HEK293 (cell line): ENCODE results near the gene GLI1.

Experiments used
- CTCF ChIA-PET: fragments of 350-600 bp; formaldehyde crosslinking; extraction: SDS; loops from one replicate; lab custom pipeline; 2021; ENCODE audit warnings: antibody characterized with exemption; lab: Yijun Ruan, JAX
- POLR2A ChIA-PET: fragments of 300-600 bp; formaldehyde crosslinking; extraction: SDS; loops from one replicate; lab custom pipeline; 2020; ENCODE audit warnings: antibody characterized with exemption, inconsistent platforms; lab: Yijun Ruan, JAX
- H3K27ac ChIP-seq: fragments of 200-500 bp; sonication (Bioruptor generic); 2 replicates; pipeline ENCODE4 v1.5.1; 2014; ENCODE audit warnings: low read depth, low read length, control low read depth, inconsistent platforms; ENCODE audit errors: extremely low read depth
- H3K36me3 ChIP-seq, 2 experiments: fragments of 200-500 bp in 1 of 2; sonication (Bioruptor generic) in 1 of 2; 1 replicate in 1 of 2; 2 replicates in 1 of 2; pipeline ENCODE4 v1.5.1; 2014 to 2017; ENCODE audit warnings: inconsistent platforms in 2 of 2, low read length in 2 of 2; ENCODE audit not compliant: control insufficient read depth in 2 of 2, insufficient read depth in 1 of 2
- H3K4me1 ChIP-seq: fragments of 200-500 bp; sonication (Bioruptor generic); 2 replicates; pipeline ENCODE4 v1.5.1; 2014; ENCODE audit warnings: mild to moderate bottlenecking, low read length, inconsistent platforms; ENCODE audit not compliant: control insufficient read depth, insufficient read depth
- H3K4me3 ChIP-seq: 2 replicates; pipeline ENCODE4 v1.5.1; 2011; ENCODE audit warnings: low read depth, mild to moderate bottlenecking, control low read depth, low read length, moderate library complexity
- H3K9me3 ChIP-seq: fragments of 200-500 bp; sonication (Bioruptor generic); 2 replicates; pipeline ENCODE4 v1.5.1; 2014; ENCODE audit warnings: low read depth, low read length, inconsistent platforms; ENCODE audit not compliant: control insufficient read depth, insufficient read depth
- BCL11B ChIP-seq: fragments of 450-650 bp; formaldehyde crosslinking; IDR thresholded peaks from 2 replicates; pipeline ENCODE4 v1.5.1; 2016; ENCODE audit warnings: low read depth, missing biosample characterization, missing genetic modification characterization
- GLIS2 ChIP-seq: fragments of 450-650 bp; formaldehyde crosslinking; IDR thresholded peaks from 2 replicates; pipeline ENCODE4 v1.5.1; 2016; ENCODE audit warnings: missing biosample characterization, missing genetic modification characterization
- HOXD13 ChIP-seq: sonication (generic); formaldehyde crosslinking; IDR thresholded peaks from 2 replicates; pipeline ENCODE4 v1.8.0; 2022; ENCODE audit warnings: missing genetic modification reagents, borderline replicate concordance
- OSR2 ChIP-seq: fragments of 450-650 bp; formaldehyde crosslinking; IDR thresholded peaks from 2 replicates; pipeline ENCODE4 v1.5.1; 2016; ENCODE audit warnings: missing biosample characterization, missing genetic modification characterization
- ZBTB17 ChIP-seq: fragments of 450-650 bp; formaldehyde crosslinking; IDR thresholded peaks from 2 replicates; pipeline ENCODE4 v1.5.1; 2016; ENCODE audit warnings: missing biosample characterization, missing genetic modification characterization
- ZBTB20 ChIP-seq: fragments of 450-650 bp; formaldehyde crosslinking; IDR thresholded peaks from 2 replicates; pipeline ENCODE4 v1.5.1; 2016; ENCODE audit warnings: missing biosample characterization, missing genetic modification characterization
- ZNF146 ChIP-seq: fragments of 450-650 bp; formaldehyde crosslinking; IDR thresholded peaks from 2 replicates; pipeline ENCODE4 v1.5.1; 2016; ENCODE audit warnings: missing biosample characterization, missing genetic modification characterization
- ZNF530 ChIP-seq: fragments of 450-650 bp; formaldehyde crosslinking; IDR thresholded peaks from 2 replicates; pipeline ENCODE4 v1.5.1; 2016; ENCODE audit warnings: low read depth, missing biosample characterization, missing genetic modification characterization
- ZNF585B ChIP-seq: fragments of 450-650 bp; formaldehyde crosslinking; IDR thresholded peaks from 2 replicates; pipeline ENCODE4 v1.5.1; 2016; ENCODE audit warnings: missing biosample characterization, missing genetic modification characterization
- ZNF623 ChIP-seq: fragments of 450-650 bp; formaldehyde crosslinking; IDR thresholded peaks from 2 replicates; pipeline ENCODE4 v1.5.1; 2016; ENCODE audit warnings: missing biosample characterization, missing genetic modification characterization
- TF ChIP-seq, protein P1 (sequence below): fragments of 450-650 bp; formaldehyde crosslinking; IDR thresholded peaks from 2 replicates; pipeline ENCODE4 v1.5.1; 2016; ENCODE audit warnings: missing biosample characterization, missing genetic modification characterization
- TF ChIP-seq, protein P2 (sequence below): fragments of 450-650 bp; formaldehyde crosslinking; IDR thresholded peaks from 2 replicates; pipeline ENCODE4 v1.5.1; 2016; ENCODE audit warnings: missing biosample characterization, missing genetic modification characterization
- TF ChIP-seq, protein P3 (sequence below): fragments of 450-650 bp; formaldehyde crosslinking; IDR thresholded peaks from 2 replicates; pipeline ENCODE4 v1.5.1; 2016; ENCODE audit warnings: missing biosample characterization, missing genetic modification characterization
- TF ChIP-seq, protein P4 (sequence below): fragments of 450-650 bp; formaldehyde crosslinking; IDR thresholded peaks from 2 replicates; pipeline ENCODE4 v1.5.1; 2016; ENCODE audit warnings: missing biosample characterization, missing genetic modification characterization

GLI1 gene

DNA sequence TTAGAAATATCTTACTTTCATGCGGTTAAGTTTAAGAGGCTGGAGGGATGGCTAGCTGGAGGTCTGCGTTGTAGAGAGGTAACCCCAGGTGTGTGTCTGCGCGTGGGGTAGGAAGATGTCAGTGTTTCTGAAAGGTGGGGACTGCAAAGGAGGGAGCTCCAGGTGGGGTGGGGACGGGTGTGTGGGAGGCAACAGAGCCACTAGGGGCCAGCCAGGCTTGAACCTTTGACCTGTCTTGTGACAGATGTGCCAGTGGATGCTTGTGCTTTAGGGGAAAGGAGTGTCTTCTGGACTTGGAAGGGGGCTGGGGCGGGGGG lies 841 bp downstream of the GLI1 start (continued):
- TF ChIP-seq, protein P1, sequence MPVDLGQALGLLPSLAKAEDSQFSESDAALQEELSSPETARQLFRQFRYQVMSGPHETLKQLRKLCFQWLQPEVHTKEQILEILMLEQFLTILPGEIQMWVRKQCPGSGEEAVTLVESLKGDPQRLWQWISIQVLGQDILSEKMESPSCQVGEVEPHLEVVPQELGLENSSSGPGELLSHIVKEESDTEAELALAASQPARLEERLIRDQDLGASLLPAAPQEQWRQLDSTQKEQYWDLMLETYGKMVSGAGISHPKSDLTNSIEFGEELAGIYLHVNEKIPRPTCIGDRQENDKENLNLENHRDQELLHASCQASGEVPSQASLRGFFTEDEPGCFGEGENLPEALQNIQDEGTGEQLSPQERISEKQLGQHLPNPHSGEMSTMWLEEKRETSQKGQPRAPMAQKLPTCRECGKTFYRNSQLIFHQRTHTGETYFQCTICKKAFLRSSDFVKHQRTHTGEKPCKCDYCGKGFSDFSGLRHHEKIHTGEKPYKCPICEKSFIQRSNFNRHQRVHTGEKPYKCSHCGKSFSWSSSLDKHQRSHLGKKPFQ (tag by site-specific recombination), result no peak
- TF ChIP-seq BCL11B (tag by site-specific recombination) (peak; percentile 56; the same call in 1 of the 2 replicates), ZNF623 (tag by site-specific recombination) (no peak), HOXD13 (CRISPR knock-in tag) (no peak)
- TF ChIP-seq, protein P2, sequence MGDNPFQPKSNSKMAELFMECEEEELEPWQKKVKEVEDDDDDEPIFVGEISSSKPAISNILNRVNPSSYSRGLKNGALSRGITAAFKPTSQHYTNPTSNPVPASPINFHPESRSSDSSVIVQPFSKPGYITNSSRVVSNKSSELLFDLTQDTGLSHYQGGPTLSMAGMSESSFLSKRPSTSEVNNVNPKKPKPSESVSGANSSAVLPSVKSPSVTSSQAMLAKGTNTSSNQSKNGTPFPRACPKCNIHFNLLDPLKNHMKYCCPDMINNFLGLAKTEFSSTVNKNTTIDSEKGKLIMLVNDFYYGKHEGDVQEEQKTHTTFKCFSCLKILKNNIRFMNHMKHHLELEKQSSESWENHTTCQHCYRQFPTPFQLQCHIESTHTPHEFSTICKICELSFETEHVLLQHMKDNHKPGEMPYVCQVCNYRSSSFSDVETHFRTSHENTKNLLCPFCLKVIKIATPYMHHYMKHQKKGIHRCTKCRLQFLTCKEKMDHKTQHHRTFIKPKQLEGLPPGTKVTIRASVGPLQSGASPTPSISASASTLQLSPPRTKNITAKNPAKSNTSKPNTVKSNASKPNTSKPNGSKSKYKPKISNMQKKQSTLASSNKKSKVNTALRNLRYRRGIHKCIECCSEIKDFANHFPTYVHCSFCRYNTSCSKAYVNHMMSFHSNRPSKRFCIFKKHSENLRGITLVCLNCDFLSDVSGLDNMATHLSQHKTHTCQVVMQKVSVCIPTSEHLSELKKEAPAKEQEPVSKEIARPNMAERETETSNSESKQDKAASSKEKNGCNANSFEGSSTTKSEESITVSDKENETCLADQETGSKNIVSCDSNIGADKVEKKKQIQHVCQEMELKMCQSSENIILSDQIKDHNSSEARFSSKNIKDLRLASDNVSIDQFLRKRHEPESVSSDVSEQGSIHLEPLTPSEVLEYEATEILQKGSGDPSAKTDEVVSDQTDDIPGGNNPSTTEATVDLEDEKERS, result no peak
- TF ChIP-seq, protein P3, sequence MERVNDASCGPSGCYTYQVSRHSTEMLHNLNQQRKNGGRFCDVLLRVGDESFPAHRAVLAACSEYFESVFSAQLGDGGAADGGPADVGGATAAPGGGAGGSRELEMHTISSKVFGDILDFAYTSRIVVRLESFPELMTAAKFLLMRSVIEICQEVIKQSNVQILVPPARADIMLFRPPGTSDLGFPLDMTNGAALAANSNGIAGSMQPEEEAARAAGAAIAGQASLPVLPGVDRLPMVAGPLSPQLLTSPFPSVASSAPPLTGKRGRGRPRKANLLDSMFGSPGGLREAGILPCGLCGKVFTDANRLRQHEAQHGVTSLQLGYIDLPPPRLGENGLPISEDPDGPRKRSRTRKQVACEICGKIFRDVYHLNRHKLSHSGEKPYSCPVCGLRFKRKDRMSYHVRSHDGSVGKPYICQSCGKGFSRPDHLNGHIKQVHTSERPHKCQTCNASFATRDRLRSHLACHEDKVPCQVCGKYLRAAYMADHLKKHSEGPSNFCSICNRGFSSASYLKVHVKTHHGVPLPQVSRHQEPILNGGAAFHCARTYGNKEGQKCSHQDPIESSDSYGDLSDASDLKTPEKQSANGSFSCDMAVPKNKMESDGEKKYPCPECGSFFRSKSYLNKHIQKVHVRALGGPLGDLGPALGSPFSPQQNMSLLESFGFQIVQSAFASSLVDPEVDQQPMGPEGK, result peak; percentile 9; the same call in 1 of the 2 replicates
- TF ChIP-seq, all 188 proteins: peak for 12

DNA sequence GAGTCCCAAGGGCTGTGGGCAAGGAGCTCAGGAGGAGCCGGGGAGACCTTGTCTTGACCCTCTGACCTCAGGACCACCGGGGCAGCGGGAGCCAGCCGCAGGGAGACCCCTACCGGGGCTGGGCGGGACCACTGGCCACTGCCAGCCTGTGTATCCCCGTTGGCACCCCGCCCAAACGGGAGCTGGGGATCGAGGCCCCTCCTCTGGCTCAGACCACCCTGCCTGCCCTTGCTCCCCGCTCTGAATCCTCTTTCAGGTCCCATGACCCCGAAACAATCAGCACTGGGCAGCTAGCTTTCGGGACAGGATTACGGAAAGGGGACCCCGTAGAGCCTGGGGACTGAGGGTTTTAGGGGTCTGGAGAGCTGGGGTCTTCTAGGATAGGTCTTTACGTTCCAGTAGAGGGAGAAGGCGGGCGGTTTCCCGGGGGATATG lies 1.3 kb downstream of the GLI1 start:
- no peaks in the 10 kb centered on the region for H3K36me3 ChIP-seq
- POLR2A ChIA-PET, result interaction anchor here (0.7 to 4.0 kb wide), 3 partner anchors 59 to 231 kb away, joined by 5 to 13 read pairs (median 11); partner anchors contain the start of genes DDIT3 and SHMT2
- no peaks in the 10 kb centered on the region for H3K9me3 ChIP-seq
- no peak overlapping the region; the same call in 1 of the 2 replicates for H3K27ac ChIP-seq
- peak overlapping the region; percentile 48 for H3K4me3 ChIP-seq
- peaks cover 8% of the 10 kb centered on the region for H3K4me1 ChIP-seq
- CTCF ChIA-PET, result interaction anchor here (1.2 to 4.2 kb wide), 4 partner anchors 8 to 218 kb away, joined by 5 to 38 read pairs (median 24); no protein-coding TSS in a partner anchor
- TF ChIP-seq HOXD13 (CRISPR knock-in tag) (no peak), ZBTB20 (tag by site-specific recombination) (peak; percentile 60), GLIS2 (tag by site-specific recombination) (peak; percentile 18; the same call in 1 of the 2 replicates), ZNF530 (tag by site-specific recombination) (no peak), ZNF146 (no peak), ZBTB17 (tag by site-specific recombination) (peak; percentile 65), OSR2 (tag by site-specific recombination) (peak; percentile 46; the same call in 1 of the 2 replicates), ZNF585B (tag by site-specific recombination) (no peak)
- TF ChIP-seq, protein P4, sequence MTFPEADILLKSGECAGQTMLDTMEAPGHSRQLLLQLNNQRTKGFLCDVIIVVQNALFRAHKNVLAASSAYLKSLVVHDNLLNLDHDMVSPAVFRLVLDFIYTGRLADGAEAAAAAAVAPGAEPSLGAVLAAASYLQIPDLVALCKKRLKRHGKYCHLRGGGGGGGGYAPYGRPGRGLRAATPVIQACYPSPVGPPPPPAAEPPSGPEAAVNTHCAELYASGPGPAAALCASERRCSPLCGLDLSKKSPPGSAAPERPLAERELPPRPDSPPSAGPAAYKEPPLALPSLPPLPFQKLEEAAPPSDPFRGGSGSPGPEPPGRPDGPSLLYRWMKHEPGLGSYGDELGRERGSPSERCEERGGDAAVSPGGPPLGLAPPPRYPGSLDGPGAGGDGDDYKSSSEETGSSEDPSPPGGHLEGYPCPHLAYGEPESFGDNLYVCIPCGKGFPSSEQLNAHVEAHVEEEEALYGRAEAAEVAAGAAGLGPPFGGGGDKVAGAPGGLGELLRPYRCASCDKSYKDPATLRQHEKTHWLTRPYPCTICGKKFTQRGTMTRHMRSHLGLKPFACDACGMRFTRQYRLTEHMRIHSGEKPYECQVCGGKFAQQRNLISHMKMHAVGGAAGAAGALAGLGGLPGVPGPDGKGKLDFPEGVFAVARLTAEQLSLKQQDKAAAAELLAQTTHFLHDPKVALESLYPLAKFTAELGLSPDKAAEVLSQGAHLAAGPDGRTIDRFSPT (tag by site-specific recombination), result peak; percentile 21; the same call in 1 of the 2 replicates
